Memory B cell (primary cell): Measurements from ENCODE around the gene STARD7.

Experiments used
- ATAC-seq: fragments of 150-1000 bp; cut with Tn5 transposase; 2 replicates; pipeline ENCODE4 v1.10.0; 2021; ENCODE audit warnings: low read depth, mild to moderate bottlenecking, moderate library complexity
- DNase-seq, 2 donors: peaks; one replicate each; pipeline ENCODE4 v3.0.0; 2022; ENCODE audit warnings: low spot score in 2 of 2
- H3K27ac Mint-ChIP-seq: one replicate; pipeline ENCODE4 v1.8.0; 2022; ENCODE audit warnings: mild to moderate bottlenecking, moderate library complexity, mixed read lengths
- H3K27me3 Mint-ChIP-seq: one replicate; pipeline ENCODE4 v1.8.0; 2022; ENCODE audit warnings: mixed read lengths
- H3K36me3 Mint-ChIP-seq: one replicate; pipeline ENCODE4 v1.8.0; 2022; ENCODE audit warnings: mild to moderate bottlenecking, mixed read lengths
- H3K4me1 Mint-ChIP-seq: one replicate; pipeline ENCODE4 v1.8.0; 2022; ENCODE audit warnings: mixed read lengths
- H3K4me3 Mint-ChIP-seq: one replicate; pipeline ENCODE4 v1.8.0; 2022; ENCODE audit warnings: mild to moderate bottlenecking, moderate library complexity, mixed read lengths
- H3K9me3 Mint-ChIP-seq: one replicate; pipeline ENCODE4 v1.8.0; 2022; ENCODE audit warnings: mixed read lengths

STARD7 gene

GRCh38 chr2:96214554-96214953 is 5.9 kb upstream of the STARD7 start:
- H3K9me3 Mint-ChIP-seq = no peaks in the 10 kb centered on the region
- DNase-seq (no peak), ATAC-seq (no peak)
- no peaks in the 10 kb centered on the region for H3K27me3 Mint-ChIP-seq
- no peak overlapping the region for H3K4me3 Mint-ChIP-seq
- peaks cover 3% of the 10 kb centered on the region for H3K36me3 Mint-ChIP-seq
- H3K27ac Mint-ChIP-seq = no peak overlapping the region
- H3K4me1 Mint-ChIP-seq = peaks cover 14% of the 10 kb centered on the region

GRCh38 chr2:96213379-96213778 is 4.8 kb upstream of the STARD7 start:
- Mint-ChIP-seq H3K27ac (no peak overlapping the region), H3K9me3 (no peaks in the 10 kb centered on the region), H3K4me1 (peaks cover 16% of the 10 kb centered on the region), H3K27me3 (no peaks in the 10 kb centered on the region), H3K36me3 (peaks cover 2% of the 10 kb centered on the region), H3K4me3 (no peak overlapping the region)
- ATAC-seq (no peak), DNase-seq (no peak)

GRCh38 chr2:96212339-96212738 is 3.7 kb upstream of the STARD7 start:
- ATAC-seq = no peak
- no peak overlapping the region for H3K4me3 Mint-ChIP-seq
- peaks cover 19% of the 10 kb centered on the region for H3K4me1 Mint-ChIP-seq
- no peak for DNase-seq
- no peak overlapping the region for H3K27ac Mint-ChIP-seq
- H3K9me3 Mint-ChIP-seq = no peaks in the 10 kb centered on the region
- peaks cover 4% of the 10 kb centered on the region for H3K36me3 Mint-ChIP-seq
- H3K27me3 Mint-ChIP-seq = no peaks in the 10 kb centered on the region

GRCh38 chr2:96209729-96210085 is 1.1 kb upstream of the STARD7 start:
- ATAC-seq = no peak
- Mint-ChIP-seq H3K27ac (no peak overlapping the region), H3K9me3 (no peaks in the 10 kb centered on the region), H3K4me1 (peaks cover 29% of the 10 kb centered on the region), H3K4me3 (peak overlapping the region; percentile 93), H3K36me3 (peaks cover 8% of the 10 kb centered on the region), H3K27me3 (no peaks in the 10 kb centered on the region)
- DNase-seq = no peak

- H3K9me3 Mint-ChIP-seq = no peaks in the 10 kb centered on the region
- H3K27ac Mint-ChIP-seq = peak overlapping the region; percentile 91
- peak overlapping the region; percentile 93 for H3K4me3 Mint-ChIP-seq
- H3K4me1 Mint-ChIP-seq = peaks cover 29% of the 10 kb centered on the region
- no peak for ATAC-seq
- no peak for DNase-seq
- no peaks in the 10 kb centered on the region for H3K27me3 Mint-ChIP-seq
- peaks cover 8% of the 10 kb centered on the region for H3K36me3 Mint-ChIP-seq
These were observed 543 bp upstream of the STARD7 start for GRCh38 chr2:96209011-96209728.

- peak; percentile 12 for ATAC-seq
- no peak for DNase-seq
- Mint-ChIP-seq H3K27ac (peak overlapping the region; percentile 91), H3K36me3 (peaks cover 8% of the 10 kb centered on the region), H3K4me3 (peak overlapping the region; percentile 93), H3K27me3 (no peaks in the 10 kb centered on the region), H3K9me3 (no peaks in the 10 kb centered on the region), H3K4me1 (peaks cover 42% of the 10 kb centered on the region)
These were observed 869 bp downstream of the STARD7 start for GRCh38 chr2:96207774-96208142.

GRCh38 chr2:96207073-96207773 is 1.4 kb downstream of the STARD7 start:
- no peak for DNase-seq
- Mint-ChIP-seq H3K4me1 (peaks cover 46% of the 10 kb centered on the region), H3K4me3 (peak overlapping the region; percentile 93), H3K36me3 (peaks cover 8% of the 10 kb centered on the region), H3K9me3 (no peaks in the 10 kb centered on the region), H3K27me3 (no peaks in the 10 kb centered on the region), H3K27ac (peak overlapping the region; percentile 91)
- ATAC-seq = no peak

GRCh38 chr2:96205888-96206287 is 2.7 kb downstream of the STARD7 start:
- Mint-ChIP-seq H3K27ac (peak overlapping the region; percentile 86), H3K4me1 (peaks cover 44% of the 10 kb centered on the region), H3K27me3 (no peaks in the 10 kb centered on the region), H3K4me3 (peak overlapping the region; percentile 74), H3K36me3 (peaks cover 8% of the 10 kb centered on the region), H3K9me3 (no peaks in the 10 kb centered on the region)
- no peak for ATAC-seq
- DNase-seq = no peak

GRCh38 chr2:96204836-96205624 is 3.6 kb downstream of the STARD7 start:
- Mint-ChIP-seq H3K9me3 (no peaks in the 10 kb centered on the region), H3K27ac (peak overlapping the region; percentile 86), H3K4me3 (peak overlapping the region; percentile 52), H3K36me3 (peaks cover 8% of the 10 kb centered on the region), H3K27me3 (no peaks in the 10 kb centered on the region), H3K4me1 (peaks cover 47% of the 10 kb centered on the region)
- DNase-seq (no peak), ATAC-seq (no peak)

- no peaks in the 10 kb centered on the region for H3K9me3 Mint-ChIP-seq
- peaks cover 56% of the 10 kb centered on the region for H3K4me1 Mint-ChIP-seq
- ATAC-seq = no peak
- peak overlapping the region; percentile 82 for H3K27ac Mint-ChIP-seq
- DNase-seq = no peak
- H3K4me3 Mint-ChIP-seq = peak overlapping the region; percentile 72
- H3K36me3 Mint-ChIP-seq = peaks cover 10% of the 10 kb centered on the region
- no peaks in the 10 kb centered on the region for H3K27me3 Mint-ChIP-seq
These were observed 5.2 kb downstream of the STARD7 start for GRCh38 chr2:96203130-96204028.

- no peak for ATAC-seq
- no peaks in the 10 kb centered on the region for H3K27me3 Mint-ChIP-seq
- no peaks in the 10 kb centered on the region for H3K9me3 Mint-ChIP-seq
- no peak for DNase-seq
- H3K36me3 Mint-ChIP-seq = peaks cover 10% of the 10 kb centered on the region
- peak overlapping the region; percentile 28 for H3K4me3 Mint-ChIP-seq
- peak overlapping the region; percentile 76 for H3K27ac Mint-ChIP-seq
- peaks cover 57% of the 10 kb centered on the region for H3K4me1 Mint-ChIP-seq
These were observed 6.3 kb downstream of the STARD7 start for GRCh38 chr2:96202152-96202854.

- Mint-ChIP-seq H3K4me1 (peaks cover 57% of the 10 kb centered on the region), H3K27me3 (no peaks in the 10 kb centered on the region), H3K9me3 (no peaks in the 10 kb centered on the region), H3K36me3 (peaks cover 8% of the 10 kb centered on the region), H3K4me3 (peak overlapping the region; percentile 14), H3K27ac (no peak overlapping the region)
- ATAC-seq = no peak
- no peak for DNase-seq
These were observed 7.3 kb downstream of the STARD7 start for GRCh38 chr2:96201338-96201737.

- Mint-ChIP-seq H3K36me3 (peaks cover 10% of the 10 kb centered on the region), H3K27me3 (no peaks in the 10 kb centered on the region), H3K9me3 (no peaks in the 10 kb centered on the region), H3K4me3 (no peak overlapping the region), H3K4me1 (peaks cover 44% of the 10 kb centered on the region), H3K27ac (peak overlapping the region; percentile 86)
- ATAC-seq (no peak), DNase-seq (no peak)
These were observed 9.7 kb downstream of the STARD7 start for GRCh38 chr2:96198921-96199320.
